H1 (cell line): ENCODE measurements around the gene PLK3. TPM values are rescaled to one million over a fixed set of nuclear protein-coding genes. Genes with fewer than 3 reads are reported as not detected.
A peak's percentile ranks its signal among the peaks of the same experiment; 100 is the strongest.

Experiments used
- CTCF ChIA-PET: fragments of 300-600 bp; sonication (Branson Sonifier 250); formaldehyde crosslinking; loops from one replicate; lab custom pipeline; 2021; ENCODE audit not compliant: partially characterized antibody; lab: Charles Lee
- POLR2A ChIA-PET: fragments of 300-600 bp; sonication (Branson Sonifier 250); formaldehyde crosslinking; loops from one replicate; lab custom pipeline; 2021; ENCODE audit warnings: inconsistent platforms; ENCODE audit not compliant: partially characterized antibody; lab: Charles Lee
- DNase-seq, 2 experiments: peaks; one replicate each; pipeline versions ENCODE4 v3.0.0 to v3.0.0-alpha.2; 2010 to 2022; ENCODE audit warnings: low spot score in 2 of 2, low read depth in 1 of 2, mixed read lengths in 1 of 2
- FAIRE-seq: peaks from 2 replicates; lab custom pipeline; 2011; peaks lifted over from hg19 to GRCh38; lab: Jason Lieb, UNC
- H2AFZ ChIP-seq: 2 replicates; pipeline ENCODE4 v1.8.1; 2012; ENCODE audit warnings: low read length, inconsistent platforms
- H2AK5ac ChIP-seq: 2 replicates; pipeline ENCODE4 v1.6.1; 2013; ENCODE audit warnings: low read depth, low read length
- H2BK120ac ChIP-seq: replicated peaks from 2 replicates; pipeline ENCODE3; 2013; ENCODE audit warnings: low read depth, low read length, inconsistent platforms
- H2BK12ac ChIP-seq: 2 replicates; pipeline ENCODE4 v1.6.1; 2013; ENCODE audit warnings: low read depth, low read length
- H2BK15ac ChIP-seq: 2 replicates; pipeline ENCODE4 v1.6.1; 2013; ENCODE audit warnings: low read length
- H2BK20ac ChIP-seq: 2 replicates; pipeline ENCODE4 v1.6.1; 2013; ENCODE audit warnings: low read length
- H2BK5ac ChIP-seq: 2 replicates; pipeline ENCODE4 v1.6.1; 2013; ENCODE audit warnings: low read depth, low read length
- H3K14ac ChIP-seq: 2 replicates; pipeline ENCODE4 v1.6.1; 2013; ENCODE audit warnings: inconsistent platforms; ENCODE audit not compliant: insufficient read length
- H3K18ac ChIP-seq: 2 replicates; pipeline ENCODE4 v1.6.1; 2013; ENCODE audit warnings: low read length; ENCODE audit errors: extremely low read depth
- H3K23ac ChIP-seq: 2 replicates; pipeline ENCODE4 v1.6.1; 2013; ENCODE audit warnings: inconsistent platforms; ENCODE audit not compliant: insufficient read length
- H3K23me2 ChIP-seq: 2 replicates; pipeline ENCODE4 v1.6.1; 2013; ENCODE audit warnings: low read depth, low read length
- H3K27ac ChIP-seq: 2 replicates; pipeline ENCODE4 v1.6.1; 2011; ENCODE audit warnings: low read depth, low read length, inconsistent platforms
- H3K27me3 ChIP-seq, 4 experiments: replicated peaks in 1 of 4; 1 replicate in 1 of 4; 2 replicates in 3 of 4; pipeline versions ENCODE4 v1.6.1 to v1.8.1; 2011 to 2013; ENCODE audit warnings: low read length in 3 of 4, mild to moderate bottlenecking in 3 of 4, inconsistent platforms in 2 of 4, mixed read lengths in 2 of 4, moderate library complexity in 1 of 4; ENCODE audit not compliant: control insufficient read depth in 3 of 4, insufficient read depth in 3 of 4; ENCODE audit errors: extremely low read depth in 1 of 4
- H3K36me3 ChIP-seq, 4 experiments: 2 replicates each; pipeline versions ENCODE4 v1.6.1 to v1.8.1; 2011 to 2013; ENCODE audit warnings: mild to moderate bottlenecking in 4 of 4, low read length in 3 of 4, moderate library complexity in 2 of 4, control low read depth in 1 of 4, inconsistent platforms in 1 of 4; ENCODE audit not compliant: insufficient read depth in 4 of 4, control insufficient read depth in 2 of 4
- H3K4ac ChIP-seq: replicated peaks from 2 replicates; pipeline ENCODE3; 2013; ENCODE audit warnings: low read length, low read depth, mixed read lengths, inconsistent platforms; ENCODE audit not compliant: insufficient read length
- H3K4me1 ChIP-seq, 4 experiments: replicated peaks in 1 of 4; 1 replicate in 1 of 4; 2 replicates in 3 of 4; pipeline versions ENCODE4 v1.6.1 to v1.8.1; 2011 to 2013; ENCODE audit warnings: low read length in 3 of 4, inconsistent platforms in 2 of 4, mixed read lengths in 1 of 4; ENCODE audit not compliant: insufficient read depth in 4 of 4, control insufficient read depth in 3 of 4
- H3K4me2 ChIP-seq, 2 experiments: 2 replicates each; pipeline versions ENCODE4 v1.6.1 to v1.8.1; 2011 to 2013; ENCODE audit warnings: low read depth in 2 of 2, low read length in 2 of 2, control low read depth in 1 of 2, inconsistent platforms in 1 of 2, mild to moderate bottlenecking in 1 of 2; ENCODE audit not compliant: insufficient read depth in 1 of 2
- H3K4me3 ChIP-seq, 4 experiments: fragments of 200-600, 300-600 bp in 1 of 4; sonication (generic), shearing (Covaris generic), sonication (Bioruptor Twin) in 1 of 4; 2 replicates each; pipeline versions ENCODE4 v1.5.1 to v1.8.1; 2011 to 2016; ENCODE audit warnings: low read length in 4 of 4, low read depth in 3 of 4, control low read depth in 2 of 4, inconsistent platforms in 2 of 4, mild to moderate bottlenecking in 2 of 4, mixed read lengths in 1 of 4, moderate library complexity in 1 of 4; ENCODE audit not compliant: insufficient read depth in 2 of 4; ENCODE audit errors: extremely low read depth in 1 of 4
- H3K56ac ChIP-seq: replicated peaks from 2 replicates; pipeline ENCODE3; 2013; ENCODE audit warnings: low read depth, mild to moderate bottlenecking, mixed read lengths, low read length, inconsistent platforms; ENCODE audit not compliant: insufficient read length
- H3K79me1 ChIP-seq: 2 replicates; pipeline ENCODE4 v1.6.1; 2013; ENCODE audit warnings: low read depth, low read length, control low read depth
- H3K79me2 ChIP-seq, 2 experiments: 2 replicates each; pipeline versions ENCODE4 v1.6.1 to v1.8.1; 2012 to 2013; ENCODE audit warnings: low read length in 2 of 2, mild to moderate bottlenecking in 2 of 2, inconsistent platforms in 1 of 2; ENCODE audit not compliant: insufficient read depth in 2 of 2, control insufficient read depth in 1 of 2
- H3K9ac ChIP-seq, 4 experiments: replicated peaks in 1 of 4; 1 replicate in 1 of 4; 2 replicates in 3 of 4; pipeline versions ENCODE4 v1.6.1 to v1.8.1; 2011 to 2013; ENCODE audit warnings: low read depth in 3 of 4, low read length in 3 of 4, control low read depth in 2 of 4, mild to moderate bottlenecking in 2 of 4, moderate library complexity in 2 of 4, inconsistent platforms in 1 of 4; ENCODE audit errors: extremely low read depth in 1 of 4
- H3K9me3 ChIP-seq, 2 experiments: 2 replicates each; pipeline versions ENCODE4 v1.6.1 to v1.8.1; 2012 to 2013; ENCODE audit warnings: mild to moderate bottlenecking in 2 of 2, moderate library complexity in 2 of 2, control low read depth in 1 of 2, inconsistent platforms in 1 of 2, low read depth in 1 of 2, low read length in 1 of 2, mixed read lengths in 1 of 2; ENCODE audit not compliant: insufficient read depth in 2 of 2
- H4K20me1 ChIP-seq, 2 experiments: replicated peaks in 1 of 2; 2 replicates each; pipeline versions ENCODE3 to v1.8.1; 2011 to 2013; ENCODE audit warnings: inconsistent platforms in 2 of 2, low read length in 2 of 2, mild to moderate bottlenecking in 1 of 2; ENCODE audit not compliant: insufficient read depth in 2 of 2, control insufficient read depth in 1 of 2
- H4K5ac ChIP-seq: 2 replicates; pipeline ENCODE4 v1.6.1; 2013; ENCODE audit warnings: low read length, low read depth, mixed read lengths, inconsistent platforms; ENCODE audit not compliant: insufficient read length
- H4K8ac ChIP-seq: 2 replicates; pipeline ENCODE4 v1.8.0; 2013; ENCODE audit warnings: mild to moderate bottlenecking, moderate library complexity, low read length, inconsistent platforms; ENCODE audit not compliant: insufficient read depth; ENCODE audit errors: extremely low read depth
- H4K91ac ChIP-seq: replicated peaks from 2 replicates; pipeline ENCODE3; 2013; ENCODE audit warnings: low read length, mixed read lengths, inconsistent platforms; ENCODE audit not compliant: insufficient read length
- CTBP2 ChIP-seq: IDR thresholded peaks from 2 replicates; pipeline ENCODE4 v1.7.0; 2011; ENCODE audit warnings: borderline replicate concordance, mild to moderate bottlenecking, moderate library complexity, mixed read lengths, low read length; ENCODE audit not compliant: insufficient read depth, insufficient read length
- EP300 ChIP-seq, 2 experiments: IDR thresholded peaks; 1 replicate in 1 of 2; 2 replicates in 1 of 2; pipeline ENCODE4 v1.6.1; 2011 to 2012; ENCODE audit warnings: low read depth in 2 of 2, low read length in 2 of 2, mild to moderate bottlenecking in 2 of 2, borderline replicate concordance in 1 of 2, inconsistent platforms in 1 of 2, moderate library complexity in 1 of 2
- HDAC6 ChIP-seq: IDR thresholded peaks from one replicate; pipeline ENCODE4 v1.7.1; 2012; ENCODE audit warnings: low read depth, mild to moderate bottlenecking, inconsistent platforms, low read length, moderate library complexity
- KDM4A ChIP-seq: IDR thresholded peaks from one replicate; pipeline ENCODE4 v1.7.1; 2012; ENCODE audit warnings: low read depth, mild to moderate bottlenecking, moderate library complexity, low read length, inconsistent platforms; ENCODE audit not compliant: severe bottlenecking
- PHF8 ChIP-seq: fragments of 200-600 bp; sonication (generic); conservative IDR thresholded peaks from 2 replicates; pipeline ENCODE4 v1.7.1; 2012; ENCODE audit warnings: low read depth, mild to moderate bottlenecking, inconsistent platforms, low read length, moderate library complexity
- SIN3A ChIP-seq, 2 experiments: IDR thresholded peaks in 1 of 2; conservative IDR thresholded peaks in 1 of 2; 2 replicates each; pipeline ENCODE4 v1.6.1; 2011 to 2012; ENCODE audit warnings: low read length in 2 of 2, improper control_type of control experiment in 1 of 2, low read depth in 1 of 2, mild to moderate bottlenecking in 1 of 2
- TCF12 ChIP-seq: IDR thresholded peaks from 2 replicates; pipeline ENCODE4 v1.6.1; 2011; ENCODE audit warnings: low read depth, mild to moderate bottlenecking, low read length
- WGBS, 2 experiments: shearing (Covaris generic) in 1 of 2; methylation state at CpG; one replicate each; pipeline versions ENCODE4 v1.1.6 to v1.1.7; 2013 to 2015; ENCODE audit warnings: low lambda C conversion rate in 2 of 2, mixed read lengths in 2 of 2, inconsistent platforms in 1 of 2, low coverage in 1 of 2, missing lambda C conversion rate in 1 of 2; ENCODE audit not compliant: insufficient replicate concordance in 2 of 2, insufficient coverage in 1 of 2, insufficient read length in 1 of 2; ENCODE audit errors: extremely low coverage in 1 of 2, missing lambda C conversion rate in 1 of 2; 5-methylcytosine and 5-hydroxymethylcytosine counted together
- polyA plus RNA-seq, 7 experiments: library from polyadenylated mRNA; depleted of rRNA in 3 of 7; stranded (reverse) in 5 of 7; unstranded in 2 of 7; fragments of >200 nt in 5 of 7; fragments of 200-250 nt in 2 of 7; gene quantifications; 1 replicate in 5 of 7; 2 replicates in 1 of 7; 4 replicates in 1 of 7; pipeline versions ENCODE4 v1.2.1 to v1.2.3, GENCODE V29; 2011 to 2013; ENCODE audit warnings: missing spikeins in 2 of 7, mixed read lengths in 2 of 7
- total RNA-seq: library from RNA; stranded (reverse); fragmentation: NEBNext Ultra II Directional; extraction: Animal tissue kit (Norgen Biotek cat#: 25700); gene quantifications from 2 replicates; pipeline ENCODE4 v1.2.1, GENCODE V29; 2021

The PLK3 gene
- total and polyA plus RNA-seq, 2 of the 8 experiments (the other 6 are each of a cell fraction or from before 2014, with no cell fraction given): 7.9 to 12.3 TPM

DNA sequence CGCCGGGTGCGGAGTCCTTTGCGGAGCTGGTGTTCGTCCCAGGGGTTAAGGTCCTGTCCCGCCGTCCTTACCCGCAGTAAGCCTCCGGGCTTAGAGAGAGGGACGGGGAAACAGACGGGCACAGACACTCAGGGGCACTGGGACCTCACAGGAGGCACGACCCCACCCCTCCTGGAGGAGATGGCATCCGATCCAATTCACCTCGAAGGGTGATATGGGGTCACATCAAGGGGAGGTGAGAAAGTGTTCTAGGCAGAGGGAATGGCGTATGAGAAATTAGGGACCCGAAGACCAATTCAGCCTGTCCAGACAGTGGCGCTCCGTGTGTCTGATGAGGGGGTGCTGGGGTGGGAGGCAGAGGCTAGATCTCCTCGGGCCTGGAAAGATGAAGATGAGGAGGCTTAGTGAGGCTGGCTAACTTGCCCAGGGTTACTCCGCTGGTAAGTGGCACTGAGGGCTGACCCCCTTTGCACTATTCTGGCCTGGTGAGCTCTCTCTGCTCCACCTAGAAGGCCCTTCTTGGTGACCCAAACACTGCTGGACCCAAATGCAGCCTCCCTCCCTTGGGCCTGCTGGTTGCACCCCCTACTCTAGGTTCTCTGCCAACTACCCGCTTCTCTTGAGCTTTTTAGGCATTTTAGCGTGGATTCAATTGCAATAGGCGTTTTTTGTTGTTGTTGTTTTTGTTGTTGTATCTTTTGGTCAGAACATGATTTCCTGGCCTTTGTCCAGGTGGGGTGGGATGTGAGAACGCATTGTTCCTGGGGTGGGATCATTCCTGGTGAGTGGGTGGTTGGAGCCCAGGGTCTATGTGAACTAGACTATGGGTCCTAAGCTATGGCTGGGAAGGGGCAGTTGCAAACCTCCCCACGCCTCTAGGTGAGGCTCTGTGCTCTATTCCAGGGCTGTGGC, 20.4 kb downstream of the PLK3 start:
- Histone ChIP-seq H4K8ac (peak overlapping the region; percentile 100; the same call in 1 of the 2 replicates), H3K4me2 (peak overlapping the region; percentile 66 to 84), H2BK120ac (peak overlapping the region; percentile 18), H4K20me1 (no peaks in the 10 kb centered on the region), H3K27me3 (no peaks in the 10 kb centered on the region; a peak in 2 of 7 replicates), H3K27ac (peak overlapping the region; percentile 100), H2BK12ac (peak overlapping the region; percentile 77), H3K9me3 (no peaks in the 10 kb centered on the region), H4K5ac (peak overlapping the region; percentile 48), H3K23ac (no peak overlapping the region), H3K4ac (no peak overlapping the region), H2BK15ac (peak overlapping the region; percentile 66), H3K4me1 (peaks cover 2 to 5% (median 3%) of the 10 kb centered on the region in 4 experiments; a peak in 5 of 7 replicates), H2BK5ac (peak overlapping the region; percentile 100), H3K4me3 (peak overlapping the region; percentile 40 to 64 (median 47)), H3K9ac (peak overlapping the region; percentile 93 to 100 (median 98)), H3K36me3 (no peaks in the 10 kb centered on the region), H2AFZ (peak overlapping the region; percentile 98), H3K79me2 (no peaks in the 10 kb centered on the region), H3K56ac (no peak overlapping the region), H4K91ac (peak overlapping the region; percentile 100), H3K14ac (no peak overlapping the region), H3K79me1 (no peaks in the 10 kb centered on the region), H2BK20ac (peak overlapping the region; percentile 25; the same call in 1 of the 2 replicates), H3K23me2 (peaks cover 7% of the 10 kb centered on the region), H2AK5ac (no peak overlapping the region), H3K18ac (peak overlapping the region; percentile 91)
- ChIA-PET CTCF (interaction anchor here (0.6 to 5.3 kb wide), 10 partner anchors 10 to 197 kb away, joined by 3 to 26 read pairs (median 8); partner anchors contain the start of genes BTBD19 and PLK3), POLR2A (interaction anchor here (0.6 to 16.6 kb wide), 27 partner anchors 9 to 679 kb away, joined by 3 to 547 read pairs (median 6); partner anchors contain the start of genes BEST4, BTBD19, CCDC163 and DYNLT4)
- TF ChIP-seq TCF12 (no peak), EP300 (IDR thresholded peaks at IDR 0.05; ENCODE audit: borderline replicate concordance in 1 of 2, low read depth in 2 of 2, low read length in 2 of 2) (no peak), KDM4A (peak; percentile 44), HDAC6 (no peak), SIN3A (conservative IDR thresholded peaks at IDR 0.05 in 1 of 2, IDR thresholded peaks at IDR 0.05 in 1 of 2; ENCODE audit: low read depth in 1 of 2, low read length in 2 of 2) (0 out of 4 replicates have a peak, but pooled peaks of 1 of the 2 experiments have one; percentile 24), CTBP2 (no peak), PHF8 (peak; percentile 56)
- DNase-seq (no peak), FAIRE-seq (no peak)
- WGBS, 2 experiments: 45% methylated on average over 25 of the region's 25 CpGs; no CpG with 5 or more reads in 1 of the 2 experiments
